ENCODE results near the gene GABBR2.
A peak's percentile ranks its signal among the peaks of the same experiment; 100 is the strongest.
"Not testable (repeated sequence)": the region's sequence is repeated elsewhere in the genome, so short reads cannot be mapped to it uniquely, and the experiment has no call there.

The GABBR2 gene

DNA sequence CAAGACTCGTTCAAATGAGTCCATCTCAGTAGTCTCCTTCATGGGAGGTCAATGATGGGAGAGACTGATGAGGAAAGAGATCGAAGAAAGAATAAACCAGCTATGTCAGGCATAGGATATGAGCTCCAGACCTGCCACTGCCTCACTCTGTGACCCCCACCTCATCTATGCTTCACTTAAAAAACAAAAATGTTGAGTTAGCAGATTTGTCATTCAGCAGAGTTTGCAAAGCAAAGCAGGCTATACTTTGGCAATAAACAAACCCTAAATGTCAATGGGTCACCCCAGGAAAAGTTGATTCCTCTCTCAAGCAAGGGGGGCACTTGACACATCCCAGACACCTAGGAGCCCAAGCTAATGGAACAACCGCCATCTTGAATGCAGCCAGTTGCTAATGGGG lies 117.0 kb downstream of the GABBR2 start:
- DNase-seq = no peak

DNA sequence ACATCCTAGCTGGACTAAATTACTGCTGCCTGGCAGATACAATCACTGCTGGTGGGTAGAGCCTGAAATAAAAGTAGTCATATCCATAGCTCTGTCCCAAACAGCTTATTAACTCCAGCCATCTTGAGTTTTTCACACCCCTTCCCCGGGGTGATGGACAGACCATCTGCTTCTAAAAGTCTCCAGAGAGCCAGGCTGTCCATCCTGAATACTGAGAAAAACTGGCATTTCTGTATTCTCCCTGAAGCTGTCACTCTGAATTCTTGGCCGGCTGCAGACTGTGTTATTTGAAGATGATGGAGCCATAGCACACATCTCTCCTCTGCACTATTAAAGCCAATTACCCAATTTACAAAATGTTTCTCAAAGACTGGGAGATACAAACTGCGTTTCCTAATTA lies 118.6 kb downstream of the GABBR2 start:
- DNase-seq = no peak

DNA sequence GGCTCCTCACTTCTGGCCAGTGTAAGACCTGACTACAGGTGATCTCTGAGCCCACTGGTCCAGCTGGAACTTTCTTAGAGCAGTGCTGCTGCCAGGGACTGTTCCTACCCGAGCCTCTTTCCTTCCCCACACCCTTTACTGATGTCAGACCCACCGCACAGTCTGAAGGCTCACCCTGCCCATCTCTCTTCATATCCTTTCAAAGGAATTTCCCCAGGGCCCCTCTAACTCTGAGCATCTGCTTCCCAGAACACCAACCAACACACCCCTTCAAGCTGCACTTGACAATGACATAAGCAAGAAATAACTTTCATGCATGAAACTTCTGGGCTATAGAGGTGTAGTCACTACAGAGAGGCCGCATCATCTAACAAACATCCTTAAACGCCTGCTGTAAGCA lies 119.6 kb downstream of the GABBR2 start:
- no peak for DNase-seq

DNA sequence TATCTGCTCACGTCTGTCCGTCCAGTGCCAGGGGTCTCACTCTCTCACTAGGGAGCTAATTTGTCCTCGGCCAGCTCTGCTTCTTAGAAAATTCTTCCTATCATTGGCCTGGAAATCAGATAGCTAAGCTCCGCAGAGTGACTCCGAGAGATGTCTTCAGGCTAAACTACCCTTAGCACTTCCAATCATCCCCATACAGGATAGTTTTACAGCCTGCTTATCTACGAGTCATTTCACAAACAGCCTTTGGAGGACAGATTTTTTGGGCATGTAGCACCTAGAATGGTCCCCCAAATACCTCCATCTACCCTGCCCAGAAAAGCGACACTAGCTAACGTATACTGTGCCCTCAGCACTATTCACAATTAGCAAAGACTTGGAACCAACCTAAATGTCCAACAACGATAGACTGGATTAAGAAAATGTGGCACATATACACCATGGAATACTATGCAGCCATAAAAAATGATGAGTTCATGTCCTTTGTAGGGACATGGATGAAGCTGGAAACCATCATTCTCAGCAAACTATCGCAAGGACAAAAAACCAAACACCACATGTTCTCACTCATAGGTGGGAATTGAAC lies 123.8 kb downstream of the GABBR2 start:
- not testable (repeated sequence) for DNase-seq

DNA sequence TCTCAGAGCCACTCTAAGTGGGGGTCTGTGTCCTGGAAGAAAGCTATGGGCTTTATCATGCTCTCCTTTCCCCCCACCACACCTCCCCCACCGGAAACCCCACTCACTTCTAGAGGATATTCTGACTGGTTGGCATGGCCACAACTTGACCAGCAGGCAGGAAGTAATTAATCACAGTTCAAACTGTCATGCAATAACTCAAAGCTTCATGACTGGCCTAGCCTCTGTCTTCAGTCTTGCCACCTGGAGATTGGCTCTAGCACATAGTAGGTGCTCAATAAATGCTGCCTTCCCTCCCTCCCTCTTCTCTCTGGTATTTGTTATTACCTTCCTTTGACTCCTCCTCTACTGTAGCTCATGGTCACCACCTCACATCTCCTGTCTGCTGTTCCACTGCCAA lies 124.7 kb downstream of the GABBR2 start:
- no peak for DNase-seq

DNA sequence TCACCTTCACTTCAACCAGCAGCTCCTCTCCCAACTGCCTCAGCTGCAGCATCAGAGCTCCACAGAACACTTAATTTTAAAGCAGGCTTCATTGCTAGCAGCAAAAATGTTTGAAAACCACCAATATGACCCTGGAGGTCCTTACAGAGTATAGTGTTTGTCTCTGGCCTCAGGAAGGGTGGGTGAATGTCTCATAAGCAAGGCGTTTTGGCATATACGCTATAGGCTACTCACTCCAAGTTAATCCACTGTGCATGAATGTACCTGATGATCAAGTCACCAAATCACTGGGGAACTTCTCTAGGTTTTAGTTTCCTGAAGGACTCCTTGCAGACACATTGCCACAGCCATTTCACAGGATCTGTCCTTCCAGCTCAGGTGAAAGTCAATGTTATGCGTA lies 125.3 kb downstream of the GABBR2 start:
- DNase-seq = no peak

DNA sequence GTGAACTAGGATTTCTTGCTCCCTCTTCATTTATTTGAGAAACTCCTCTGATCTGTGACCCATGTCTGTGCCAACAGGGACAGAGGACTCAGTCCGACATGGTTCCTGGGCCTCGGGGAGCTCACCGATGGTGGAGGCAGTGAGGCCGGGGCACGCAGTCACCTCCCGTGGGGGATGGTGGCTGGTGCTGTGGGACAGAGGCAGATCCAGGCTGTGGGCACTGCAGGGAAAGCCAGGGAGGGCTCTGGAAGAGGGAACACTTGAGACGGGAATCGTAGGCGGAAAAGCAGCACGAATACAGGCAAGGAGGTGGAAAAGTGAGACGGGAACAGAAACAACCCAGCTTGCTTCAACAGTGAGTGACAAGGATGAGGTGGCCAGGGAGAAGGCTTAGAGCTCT lies 127.8 kb downstream of the GABBR2 start:
- no peak for DNase-seq

DNA sequence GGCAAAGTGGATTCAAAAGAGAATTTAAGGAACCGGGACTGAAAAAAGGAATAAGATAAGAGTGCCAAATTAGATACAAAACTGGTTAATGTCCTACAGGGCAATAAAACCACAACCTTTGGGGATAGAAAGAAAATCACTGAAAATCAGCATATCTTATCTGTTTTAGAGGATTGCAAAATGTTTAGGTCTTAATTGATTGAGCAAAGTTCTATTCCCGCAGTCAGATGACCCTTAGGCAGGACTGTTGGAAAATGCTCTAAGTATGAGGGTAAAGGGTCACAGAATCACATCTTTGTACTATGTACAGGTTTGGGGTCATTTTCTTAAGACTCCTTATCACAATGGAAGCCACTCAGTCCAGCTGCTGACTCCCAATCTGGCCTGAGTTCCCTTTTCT lies 129.0 kb downstream of the GABBR2 start:
- no peak for DNase-seq

DNA sequence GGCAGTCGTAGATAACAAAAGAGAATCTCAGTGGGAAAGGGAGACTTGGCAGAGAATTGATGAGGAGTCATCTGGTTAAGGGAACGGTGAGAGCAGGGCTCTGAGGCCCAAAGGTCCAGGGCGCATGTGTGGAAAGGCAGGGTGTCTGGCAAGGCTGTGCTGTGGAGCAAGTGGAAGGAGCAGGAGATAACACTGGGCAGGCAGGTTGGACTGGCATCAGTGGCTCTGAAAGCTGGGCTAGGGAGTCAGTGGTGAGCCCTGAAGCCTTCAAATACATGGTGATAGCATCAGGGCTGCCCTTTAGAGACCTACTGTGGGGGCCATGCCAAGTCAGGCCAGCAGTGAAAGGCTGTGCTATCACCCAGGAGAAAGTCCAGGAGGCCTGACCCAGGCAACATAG lies 131.3 kb downstream of the GABBR2 start:
- DNase-seq = no peak

DNA sequence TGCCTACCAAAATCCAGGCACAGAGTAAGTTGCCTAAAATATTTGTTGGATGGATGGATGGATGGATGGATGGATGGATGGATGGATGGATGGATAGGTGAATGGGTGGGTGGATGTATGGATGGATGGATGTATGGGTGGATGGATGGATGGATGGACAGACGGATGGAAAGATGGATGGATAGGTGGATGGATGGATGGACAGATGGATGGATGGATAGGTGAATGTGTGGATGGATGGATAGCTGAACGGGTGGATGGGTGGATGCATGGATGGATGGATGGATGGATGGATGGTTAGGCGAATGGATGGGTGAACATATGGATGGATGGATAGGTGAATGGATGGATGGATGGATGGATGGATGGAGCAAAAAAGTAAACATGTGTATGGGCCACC lies 131.9 kb downstream of the GABBR2 start:
- DNase-seq = no peak

DNA sequence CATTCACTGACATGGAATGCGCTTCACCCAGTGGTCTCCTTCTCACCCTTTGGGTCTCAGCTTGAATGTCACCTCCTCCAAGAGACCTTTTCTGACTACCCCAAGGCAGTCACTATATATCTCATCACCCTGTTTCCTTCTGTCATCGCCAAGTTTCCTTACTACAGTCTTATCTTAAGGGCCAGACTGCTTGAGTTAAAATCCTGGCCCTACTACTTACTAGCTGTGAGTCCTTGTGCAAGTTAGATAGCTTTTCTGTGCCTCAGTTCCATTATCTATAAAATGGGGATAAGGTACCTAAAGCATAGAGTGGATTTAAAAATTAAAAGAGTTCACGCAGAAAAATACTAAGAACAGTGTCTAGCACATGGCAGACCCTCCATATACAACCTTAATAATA lies 132.4 kb downstream of the GABBR2 start:
- no peak for DNase-seq

DNA sequence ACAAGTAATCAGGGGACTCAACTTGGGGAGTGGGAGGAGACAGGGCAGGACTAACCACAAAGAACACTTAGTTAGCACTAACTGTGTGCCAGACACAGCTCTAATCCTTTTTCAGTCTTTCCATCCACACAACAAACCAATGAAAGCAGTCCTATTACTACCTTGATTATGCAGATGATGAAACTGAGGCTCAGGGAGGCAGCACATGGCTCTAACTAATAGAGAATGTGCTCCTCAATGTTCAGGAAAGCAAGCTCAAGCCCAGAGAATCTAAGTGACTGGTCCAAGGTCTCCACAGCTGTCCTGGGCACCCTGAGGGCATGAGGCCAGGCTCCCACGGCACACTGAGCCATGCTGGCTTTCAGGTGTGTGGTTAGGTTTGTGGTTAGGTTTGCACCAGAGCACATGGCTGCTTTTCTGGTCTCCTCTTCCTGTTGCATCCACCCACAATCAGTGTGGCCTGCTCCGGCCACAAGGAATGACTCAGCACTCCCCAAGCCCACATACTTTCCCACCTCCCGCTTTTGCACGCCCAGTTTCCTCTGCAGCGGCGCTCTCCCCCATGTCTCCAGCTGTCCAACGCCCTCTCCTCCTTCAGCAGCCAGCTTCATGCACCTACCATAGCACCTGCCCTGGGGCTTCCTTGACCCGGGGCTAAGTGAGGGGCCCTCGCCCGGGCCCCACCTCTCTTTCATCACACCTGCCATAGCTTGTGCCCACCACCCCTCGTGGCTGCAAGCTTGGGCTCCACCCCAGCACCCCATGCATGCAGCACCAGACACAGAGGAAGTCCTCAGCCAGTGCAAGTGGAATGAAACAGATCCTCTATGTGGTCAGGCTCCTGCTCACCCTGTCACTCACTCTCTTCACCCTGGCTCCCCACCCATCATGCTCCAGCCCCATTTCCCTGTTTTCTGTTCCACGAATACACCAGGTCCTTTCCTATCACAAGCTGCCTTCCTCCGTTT lies 133.1 kb downstream of the GABBR2 start:
- no peak for DNase-seq

DNA sequence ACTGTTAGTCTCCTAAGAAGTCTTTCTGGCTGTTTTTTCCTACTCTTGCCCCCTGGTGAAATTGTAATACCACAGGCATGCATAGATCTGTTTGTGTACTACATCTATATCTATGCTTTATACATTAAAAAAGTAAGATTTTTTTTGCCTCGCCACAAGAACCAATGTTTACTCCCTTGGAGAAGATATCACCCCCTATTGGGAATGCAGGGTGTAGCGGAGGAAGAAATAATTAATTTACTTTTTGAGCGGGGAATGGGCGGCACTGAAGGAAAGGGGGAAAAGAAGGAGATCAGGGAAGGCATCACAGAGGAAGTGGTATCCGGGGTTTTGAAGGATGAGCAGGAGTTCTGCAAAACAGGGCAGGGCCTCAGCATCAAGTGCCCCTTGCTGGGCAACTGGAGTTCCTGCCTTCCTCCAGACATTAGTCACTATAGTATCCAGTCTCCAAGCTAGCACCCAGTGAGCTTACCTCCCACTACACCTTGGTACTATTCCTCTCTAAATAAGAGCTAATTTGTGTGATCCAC lies 134.9 kb downstream of the GABBR2 start:
- no peak for DNase-seq

DNA sequence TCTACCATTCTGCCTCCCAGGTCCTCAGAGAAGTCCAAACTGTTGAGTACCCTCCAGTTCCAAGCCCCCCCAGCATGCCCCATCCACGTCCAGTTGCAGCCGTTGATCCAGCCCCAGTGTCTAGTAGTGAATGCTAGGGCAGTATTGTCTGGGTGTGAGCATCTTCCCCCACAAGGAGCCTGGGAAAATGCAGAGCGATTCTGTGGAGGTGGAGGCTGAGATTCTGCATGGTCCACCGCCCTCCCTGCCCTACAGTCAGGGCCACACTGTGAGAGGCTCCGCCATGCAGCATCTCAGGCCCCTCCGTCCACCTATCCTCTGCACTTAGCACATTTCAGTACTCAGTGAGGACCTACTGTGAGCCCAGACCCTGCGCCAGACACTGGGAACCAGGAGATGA lies 135.9 kb downstream of the GABBR2 start:
- DNase-seq = no peak

DNA sequence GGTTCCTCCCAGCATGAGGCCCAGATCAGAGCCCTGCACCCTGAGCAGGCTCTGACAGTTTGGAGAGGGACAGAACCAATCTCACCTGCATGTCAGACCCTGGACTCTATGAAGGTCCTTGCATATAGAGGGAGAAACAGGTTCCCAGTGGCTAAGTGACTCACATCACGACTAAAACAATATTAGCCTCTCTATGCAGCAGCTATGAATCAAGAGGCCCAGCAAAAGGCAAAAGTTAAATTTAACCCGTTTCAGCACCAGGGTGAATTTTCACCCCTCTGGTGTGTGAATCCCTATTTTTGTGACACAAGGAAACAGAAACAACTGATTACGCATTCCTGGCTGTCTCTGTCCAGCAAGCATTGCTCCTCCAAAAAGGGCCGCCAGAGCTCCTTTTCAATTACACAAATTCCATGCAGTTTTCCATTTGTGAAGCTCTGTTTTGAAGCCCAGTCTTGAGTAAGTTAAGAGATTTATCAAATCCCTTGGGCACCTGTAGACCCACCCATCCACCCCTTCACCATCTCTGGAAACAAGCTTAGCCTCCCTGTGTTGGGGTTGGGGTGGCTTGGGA lies 136.6 kb downstream of the GABBR2 start:
- no peak for DNase-seq

DNA sequence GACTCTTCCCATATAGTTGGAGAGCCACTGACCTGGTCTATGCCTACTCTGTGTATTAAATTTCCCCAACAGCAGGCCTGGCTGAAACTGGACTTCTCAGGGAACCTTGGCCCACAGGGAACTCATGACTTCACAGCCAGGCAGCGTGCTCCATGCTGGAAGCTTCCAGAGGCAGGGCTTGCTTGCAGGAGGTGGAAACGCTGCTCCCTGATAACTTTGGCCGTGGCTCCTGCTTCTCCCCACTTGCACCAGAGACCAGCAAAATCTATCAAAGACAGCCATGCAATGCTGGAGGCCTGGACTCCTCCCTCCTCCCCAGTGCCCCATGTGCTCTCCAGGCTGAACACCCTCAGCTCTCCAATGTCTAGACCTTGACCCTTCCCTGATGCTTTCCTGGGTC lies 137.1 kb downstream of the GABBR2 start:
- no peak for DNase-seq

DNA sequence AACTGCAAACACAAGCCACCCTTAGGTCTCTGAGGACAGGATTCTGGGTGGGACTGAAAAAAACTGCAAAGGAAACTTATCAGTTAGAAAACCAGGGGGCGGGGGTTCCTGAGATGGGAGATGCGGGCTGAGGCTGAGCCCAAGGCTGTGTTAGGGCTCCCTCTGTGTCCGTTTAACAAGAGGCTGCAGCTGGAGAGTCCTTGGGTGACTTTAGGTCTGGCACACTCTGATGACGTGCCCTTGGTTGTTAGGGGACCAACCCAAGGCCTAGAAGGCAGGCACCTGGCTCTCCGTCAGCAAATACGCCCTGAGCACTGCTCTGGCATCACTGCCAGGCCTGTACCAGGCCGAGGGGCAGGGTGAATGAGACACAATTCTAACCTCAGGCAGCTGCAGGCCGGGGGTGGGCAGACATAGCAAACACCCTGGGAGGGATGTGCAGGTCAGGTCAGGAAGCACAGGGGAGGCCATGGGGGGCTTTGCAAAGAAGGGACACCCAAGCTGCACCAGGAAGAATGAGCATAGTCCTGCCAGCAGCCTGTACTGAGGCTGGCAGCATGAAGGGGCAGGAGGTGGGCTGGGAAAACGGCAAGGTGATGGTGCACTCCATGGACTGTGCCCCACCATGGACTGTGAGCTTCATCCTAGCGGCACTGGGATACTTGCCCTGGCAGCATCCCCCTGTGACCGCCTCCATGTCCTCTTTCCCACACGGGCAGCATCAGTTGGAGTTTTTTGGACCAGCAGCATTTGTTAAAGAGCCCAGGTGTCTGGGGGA lies 137.9 kb downstream of the GABBR2 start:
- DNase-seq = no peak

DNA sequence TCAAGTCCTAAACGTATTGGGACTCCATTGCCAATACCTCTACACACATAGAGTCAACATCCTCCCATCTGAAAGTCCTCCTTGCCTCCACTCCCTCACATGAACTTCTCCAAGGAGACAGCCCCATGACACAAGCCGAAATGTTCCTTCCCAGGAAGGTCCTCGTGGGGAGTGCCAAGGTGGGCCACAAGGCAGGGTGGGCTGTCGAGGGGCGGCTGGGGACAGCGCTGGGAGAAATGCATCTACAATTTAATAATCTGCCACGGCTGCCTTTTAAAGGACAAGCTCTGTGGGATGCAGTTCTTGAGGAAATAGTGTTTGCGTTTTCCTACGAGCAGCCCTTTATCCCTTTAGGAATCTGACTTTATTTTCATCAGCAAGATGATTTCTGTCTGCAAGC lies 138.7 kb downstream of the GABBR2 start:
- no peak for DNase-seq

DNA sequence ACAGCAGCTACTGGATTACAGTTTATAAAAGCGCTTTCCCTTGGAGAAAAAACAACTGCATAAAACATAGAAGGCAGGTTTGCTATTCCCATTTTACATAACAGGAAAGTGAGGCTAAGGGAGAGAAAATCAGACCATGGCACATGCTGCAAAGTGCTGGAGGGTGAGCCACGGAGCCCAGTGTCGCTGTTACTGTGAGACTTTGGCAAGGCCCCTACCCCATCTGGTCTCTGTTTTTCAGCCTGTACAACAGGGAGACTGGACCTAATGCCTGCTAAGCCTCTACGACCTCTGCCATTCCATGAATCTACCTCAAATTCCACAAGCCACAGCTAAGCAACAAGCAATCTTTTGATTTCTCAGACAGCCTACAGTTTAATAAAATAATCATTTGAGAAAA lies 139.2 kb downstream of the GABBR2 start:
- DNase-seq = peak; percentile 38 to 58

DNA sequence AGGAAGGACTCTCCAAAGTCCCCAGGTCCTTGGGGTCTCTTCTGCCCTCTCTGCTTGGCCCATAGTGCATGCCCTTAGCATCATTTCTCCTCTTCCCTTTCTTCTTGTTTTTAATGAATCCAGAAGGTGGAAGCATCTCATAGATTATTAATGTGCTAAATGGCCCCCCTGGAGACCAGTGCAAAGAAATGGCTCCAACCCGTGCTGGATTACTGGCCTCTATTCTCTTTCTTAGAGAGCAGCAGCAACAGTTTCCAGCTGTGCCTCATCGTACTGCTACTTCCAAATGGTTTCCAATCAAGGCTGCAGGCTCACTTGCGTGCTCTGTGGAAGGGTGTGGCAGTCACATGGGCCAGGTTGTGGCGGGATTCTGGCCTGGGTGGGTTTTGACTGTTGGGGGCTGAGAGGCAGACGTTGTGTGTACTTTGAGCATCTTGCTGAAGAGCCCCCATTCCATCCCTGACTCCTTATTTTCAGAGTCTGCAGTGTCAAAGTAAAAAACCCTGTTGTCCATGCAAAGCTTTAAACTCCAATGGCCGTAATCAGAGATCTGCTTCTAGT lies 139.7 kb downstream of the GABBR2 start:
- no peak for DNase-seq

DNA sequence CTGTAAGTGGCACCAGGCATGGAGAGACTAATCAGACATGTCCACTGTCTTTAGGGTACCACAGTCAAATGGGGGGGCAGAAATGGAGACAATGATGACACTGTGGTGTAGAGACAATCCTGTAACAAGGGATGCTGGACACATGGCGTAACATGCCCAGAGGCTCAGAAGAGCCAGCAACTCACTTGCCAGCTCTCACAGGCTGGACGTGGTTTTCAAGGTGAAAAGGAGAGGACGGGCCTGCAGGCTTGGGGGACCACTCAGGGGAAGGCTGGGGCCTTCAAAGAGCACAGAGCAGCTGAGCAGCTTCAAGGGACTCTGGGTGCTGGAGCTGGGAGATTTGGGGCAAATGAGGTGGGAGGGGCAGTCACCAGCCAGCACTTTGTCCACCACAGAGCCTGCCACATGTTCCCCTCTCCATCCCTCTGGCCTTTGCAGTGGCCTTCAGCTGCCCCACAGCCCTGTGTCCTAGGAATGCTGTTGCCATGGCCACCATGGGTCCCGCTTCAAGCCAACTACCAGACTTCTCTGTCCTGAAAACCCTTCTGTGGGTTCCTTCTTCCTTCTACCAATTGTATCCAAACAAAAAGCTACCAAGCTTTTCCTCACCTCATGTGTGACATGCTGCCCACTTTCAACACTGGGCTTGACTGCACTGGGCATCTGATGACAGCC lies 140.4 kb downstream of the GABBR2 start:
- DNase-seq = no peak

DNA sequence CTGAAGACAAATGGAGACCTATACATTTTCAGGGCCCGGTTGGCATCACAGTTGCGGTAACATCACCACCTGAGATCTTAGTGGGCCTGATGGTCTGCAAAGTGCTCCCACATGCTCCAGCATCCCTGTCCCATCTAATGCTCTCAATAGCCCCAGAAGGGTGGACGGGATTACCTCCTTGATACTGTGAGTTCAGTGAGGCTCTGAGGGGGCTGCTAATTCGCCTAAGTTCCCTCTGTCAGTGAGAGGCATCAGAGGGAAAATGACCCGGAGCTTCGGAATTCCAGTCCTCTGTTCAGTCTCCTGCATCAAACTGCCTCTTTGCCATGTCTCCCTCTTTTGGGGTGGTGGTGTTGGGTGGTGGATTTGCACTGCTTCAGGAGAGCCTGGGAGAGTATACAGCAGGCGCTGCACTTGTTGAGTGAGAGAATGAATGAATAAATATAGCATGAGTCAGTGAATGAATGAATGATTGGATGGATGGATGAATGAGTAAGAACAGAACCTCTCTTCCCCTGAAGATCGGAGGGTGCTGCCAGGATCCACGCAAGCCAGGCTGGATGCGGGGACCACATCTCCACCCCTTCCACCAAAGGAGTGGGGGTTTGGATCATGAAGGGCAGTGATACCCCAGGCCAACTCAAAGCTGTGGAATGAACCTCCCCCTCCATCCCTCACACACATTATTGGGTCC lies 141.0 kb downstream of the GABBR2 start:
- no peak for DNase-seq

Measured in cerebellar nuclear complex (tissue), 1 donor.